ENCODE data around the gene ACBD6.

DNA sequence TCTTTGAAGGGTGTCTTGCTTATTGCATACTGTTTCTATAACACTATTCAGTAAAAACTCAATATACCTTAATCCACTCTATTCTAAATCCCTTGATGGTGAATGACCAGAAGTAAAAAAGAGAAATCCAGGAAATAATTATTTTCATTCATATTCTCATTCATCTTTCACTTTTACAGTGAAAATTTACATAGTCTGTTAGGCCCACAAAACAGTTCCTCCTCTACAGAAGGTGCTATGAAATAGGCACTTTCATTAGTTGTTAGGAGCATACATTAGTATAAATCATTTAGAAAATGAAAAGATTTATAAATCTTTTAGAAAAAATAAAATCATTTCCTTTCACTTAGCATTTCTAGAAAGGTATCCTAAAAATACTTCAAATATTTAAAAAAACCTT, 157.2 kb downstream of the ACBD6 start:
- TF ChIP-seq, protein P1, sequence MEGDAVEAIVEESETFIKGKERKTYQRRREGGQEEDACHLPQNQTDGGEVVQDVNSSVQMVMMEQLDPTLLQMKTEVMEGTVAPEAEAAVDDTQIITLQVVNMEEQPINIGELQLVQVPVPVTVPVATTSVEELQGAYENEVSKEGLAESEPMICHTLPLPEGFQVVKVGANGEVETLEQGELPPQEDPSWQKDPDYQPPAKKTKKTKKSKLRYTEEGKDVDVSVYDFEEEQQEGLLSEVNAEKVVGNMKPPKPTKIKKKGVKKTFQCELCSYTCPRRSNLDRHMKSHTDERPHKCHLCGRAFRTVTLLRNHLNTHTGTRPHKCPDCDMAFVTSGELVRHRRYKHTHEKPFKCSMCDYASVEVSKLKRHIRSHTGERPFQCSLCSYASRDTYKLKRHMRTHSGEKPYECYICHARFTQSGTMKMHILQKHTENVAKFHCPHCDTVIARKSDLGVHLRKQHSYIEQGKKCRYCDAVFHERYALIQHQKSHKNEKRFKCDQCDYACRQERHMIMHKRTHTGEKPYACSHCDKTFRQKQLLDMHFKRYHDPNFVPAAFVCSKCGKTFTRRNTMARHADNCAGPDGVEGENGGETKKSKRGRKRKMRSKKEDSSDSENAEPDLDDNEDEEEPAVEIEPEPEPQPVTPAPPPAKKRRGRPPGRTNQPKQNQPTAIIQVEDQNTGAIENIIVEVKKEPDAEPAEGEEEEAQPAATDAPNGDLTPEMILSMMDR (IDR thresholded peaks at IDR 0.05), result no peak
- TF ChIP-seq ZFX (IDR thresholded peaks at IDR 0.05; ENCODE audit: borderline replicate concordance), result no peak

All from 22Rv1 (cell line).